C4-2B (cell line): ENCODE measurements around the gene GEMIN5.

Experiments
- ZFX ChIP-seq: fragments of 450-650 bp; IDR thresholded peaks from 2 replicates; pipeline ENCODE4 v1.6.1; 2017
- TF ChIP-seq, protein P1 (sequence below): fragments of 450-650 bp; conservative IDR thresholded peaks from 2 replicates; pipeline ENCODE4 v1.5.1; 2017; ENCODE audit warnings: mild to moderate bottlenecking

DNA sequence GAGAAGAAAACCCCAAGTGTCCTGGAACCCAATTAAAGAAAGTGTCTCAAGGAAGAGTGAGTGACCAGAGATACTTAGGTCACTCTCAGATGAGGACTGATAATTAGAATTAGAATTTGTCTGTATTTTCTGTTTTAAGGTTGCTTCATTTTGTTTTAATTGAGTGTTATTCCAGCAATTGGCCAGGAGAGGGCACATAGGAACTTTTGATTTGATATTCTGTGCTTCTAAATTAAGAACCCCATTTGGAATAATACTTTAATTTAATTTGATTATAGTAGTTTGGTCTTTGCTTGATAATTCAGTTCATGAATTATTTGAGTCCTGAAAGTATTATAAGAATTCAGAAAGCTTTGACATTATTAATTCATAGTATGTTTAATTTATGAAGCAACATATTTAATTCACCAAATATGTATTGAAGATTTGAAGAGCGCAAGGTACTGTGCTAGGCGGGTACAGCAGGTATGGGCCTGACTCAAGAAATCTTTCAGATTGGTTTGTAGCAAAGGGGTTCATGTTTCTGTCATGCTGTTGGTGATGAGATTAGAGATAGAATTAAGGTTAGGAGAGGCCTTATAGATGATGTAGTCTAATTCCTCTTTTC, 7.8 kb upstream of the GEMIN5 start:
- TF ChIP-seq, protein P1, sequence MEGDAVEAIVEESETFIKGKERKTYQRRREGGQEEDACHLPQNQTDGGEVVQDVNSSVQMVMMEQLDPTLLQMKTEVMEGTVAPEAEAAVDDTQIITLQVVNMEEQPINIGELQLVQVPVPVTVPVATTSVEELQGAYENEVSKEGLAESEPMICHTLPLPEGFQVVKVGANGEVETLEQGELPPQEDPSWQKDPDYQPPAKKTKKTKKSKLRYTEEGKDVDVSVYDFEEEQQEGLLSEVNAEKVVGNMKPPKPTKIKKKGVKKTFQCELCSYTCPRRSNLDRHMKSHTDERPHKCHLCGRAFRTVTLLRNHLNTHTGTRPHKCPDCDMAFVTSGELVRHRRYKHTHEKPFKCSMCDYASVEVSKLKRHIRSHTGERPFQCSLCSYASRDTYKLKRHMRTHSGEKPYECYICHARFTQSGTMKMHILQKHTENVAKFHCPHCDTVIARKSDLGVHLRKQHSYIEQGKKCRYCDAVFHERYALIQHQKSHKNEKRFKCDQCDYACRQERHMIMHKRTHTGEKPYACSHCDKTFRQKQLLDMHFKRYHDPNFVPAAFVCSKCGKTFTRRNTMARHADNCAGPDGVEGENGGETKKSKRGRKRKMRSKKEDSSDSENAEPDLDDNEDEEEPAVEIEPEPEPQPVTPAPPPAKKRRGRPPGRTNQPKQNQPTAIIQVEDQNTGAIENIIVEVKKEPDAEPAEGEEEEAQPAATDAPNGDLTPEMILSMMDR, result peak; percentile 82
- no peak for TF ChIP-seq ZFX
